Measurements from ENCODE around the gene SART1.
A peak's percentile ranks its signal among the peaks of the same experiment; 100 is the strongest.

SART1 gene

DNA sequence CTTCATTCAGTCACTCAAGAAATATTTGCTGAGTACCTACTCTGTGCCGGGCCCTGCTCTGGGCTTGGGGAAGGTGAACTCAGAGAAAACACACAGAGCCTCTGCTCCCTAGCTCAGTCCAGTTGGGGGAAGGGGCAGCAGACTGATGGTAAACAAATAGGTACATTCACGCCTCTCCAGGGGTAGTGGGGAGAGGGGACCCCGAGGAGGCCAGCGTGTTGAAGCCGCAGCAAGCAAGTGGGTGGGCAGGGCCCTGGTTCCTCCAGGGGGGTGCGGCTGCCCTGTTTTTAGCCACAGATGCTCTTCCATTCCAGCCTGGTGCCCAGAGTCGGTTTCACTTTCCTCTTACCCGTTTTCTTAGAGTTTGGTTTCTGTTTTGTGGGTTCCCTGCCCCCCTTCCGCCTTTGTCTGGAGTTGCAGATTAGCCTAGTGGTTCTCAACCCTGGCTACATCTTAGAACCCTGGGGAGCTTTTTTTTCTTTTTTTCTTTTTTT, 33.6 kb upstream of the SART1 start:
- H2AFZ ChIP-seq (ENCODE audit: low read length), result no peak overlapping the region
- peaks cover 13% of the 10 kb centered on the region for H3K4me1 ChIP-seq (ENCODE audit: insufficient read depth, low read length, severe bottlenecking)
- no peaks in the 10 kb centered on the region for H3K36me3 ChIP-seq (ENCODE audit: insufficient read depth, low read length)
- TF ChIP-seq, protein P1, sequence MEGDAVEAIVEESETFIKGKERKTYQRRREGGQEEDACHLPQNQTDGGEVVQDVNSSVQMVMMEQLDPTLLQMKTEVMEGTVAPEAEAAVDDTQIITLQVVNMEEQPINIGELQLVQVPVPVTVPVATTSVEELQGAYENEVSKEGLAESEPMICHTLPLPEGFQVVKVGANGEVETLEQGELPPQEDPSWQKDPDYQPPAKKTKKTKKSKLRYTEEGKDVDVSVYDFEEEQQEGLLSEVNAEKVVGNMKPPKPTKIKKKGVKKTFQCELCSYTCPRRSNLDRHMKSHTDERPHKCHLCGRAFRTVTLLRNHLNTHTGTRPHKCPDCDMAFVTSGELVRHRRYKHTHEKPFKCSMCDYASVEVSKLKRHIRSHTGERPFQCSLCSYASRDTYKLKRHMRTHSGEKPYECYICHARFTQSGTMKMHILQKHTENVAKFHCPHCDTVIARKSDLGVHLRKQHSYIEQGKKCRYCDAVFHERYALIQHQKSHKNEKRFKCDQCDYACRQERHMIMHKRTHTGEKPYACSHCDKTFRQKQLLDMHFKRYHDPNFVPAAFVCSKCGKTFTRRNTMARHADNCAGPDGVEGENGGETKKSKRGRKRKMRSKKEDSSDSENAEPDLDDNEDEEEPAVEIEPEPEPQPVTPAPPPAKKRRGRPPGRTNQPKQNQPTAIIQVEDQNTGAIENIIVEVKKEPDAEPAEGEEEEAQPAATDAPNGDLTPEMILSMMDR (IDR thresholded peaks at IDR 0.05; ENCODE audit: low read length), result no peak
- no peak for TF ChIP-seq EZH2 (IDR thresholded peaks at IDR 0.05; ENCODE audit: borderline replicate concordance, low read length)
- H3K9me3 ChIP-seq (ENCODE audit: low read length), result no peaks in the 10 kb centered on the region
- H3K9me2 ChIP-seq (ENCODE audit: low read depth, low read length), result no peaks in the 10 kb centered on the region
- H3K4me2 ChIP-seq (ENCODE audit: low read length), result peak overlapping the region; percentile 45
- no peaks in the 10 kb centered on the region for H3K27me3 ChIP-seq (ENCODE audit: insufficient read depth, low read length)
- peak overlapping the region; percentile 17; the same call in 1 of the 2 replicates for H3K9ac ChIP-seq (ENCODE audit: low read length)
- no peaks in the 10 kb centered on the region for H3F3A ChIP-seq (ENCODE audit: insufficient read depth, low read length)
- H3K4me3 ChIP-seq (ENCODE audit: low read depth, low read length, poor library complexity, severe bottlenecking), result no peak overlapping the region
- H3K27ac ChIP-seq (ENCODE audit: low read depth, low read length, poor library complexity, severe bottlenecking), result no peak overlapping the region
- H3K79me2 ChIP-seq (ENCODE audit: insufficient read depth, low read length), result no peaks in the 10 kb centered on the region
- H4K20me1 ChIP-seq (ENCODE audit: insufficient read depth, low read length), result no peaks in the 10 kb centered on the region

DNA sequence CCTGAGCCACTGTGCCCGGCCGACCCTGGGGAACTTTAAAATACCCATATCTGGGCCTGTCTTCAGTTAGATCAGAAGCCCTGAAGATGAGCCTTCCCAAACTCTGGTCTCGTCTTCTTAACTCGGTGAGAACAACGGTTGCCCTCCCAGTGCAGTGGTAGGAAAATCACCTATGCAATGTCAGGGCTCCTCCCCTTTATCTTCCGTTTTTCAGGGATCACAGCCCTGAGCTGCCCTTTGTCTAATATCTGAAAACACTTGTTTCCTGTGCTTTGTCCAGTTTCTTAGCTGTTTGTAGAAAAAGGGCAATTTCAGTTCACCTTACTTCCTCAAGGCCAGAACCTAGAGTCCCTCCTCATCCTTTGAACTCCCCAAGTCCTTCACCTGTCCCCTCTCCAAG, 32.9 kb upstream of the SART1 start:
- Histone ChIP-seq H2AFZ (ENCODE audit: low read length) (no peak overlapping the region), H4K20me1 (ENCODE audit: insufficient read depth, low read length) (no peaks in the 10 kb centered on the region), H3K27ac (ENCODE audit: low read depth, low read length, poor library complexity, severe bottlenecking) (no peak overlapping the region), H3K4me1 (ENCODE audit: insufficient read depth, low read length, severe bottlenecking) (peaks cover 13% of the 10 kb centered on the region), H3F3A (ENCODE audit: insufficient read depth, low read length) (no peaks in the 10 kb centered on the region), H3K79me2 (ENCODE audit: insufficient read depth, low read length) (no peaks in the 10 kb centered on the region), H3K9ac (ENCODE audit: low read length) (peak overlapping the region; percentile 17; the same call in 1 of the 2 replicates), H3K9me3 (ENCODE audit: low read length) (no peaks in the 10 kb centered on the region), H3K27me3 (ENCODE audit: insufficient read depth, low read length) (no peaks in the 10 kb centered on the region), H3K4me2 (ENCODE audit: low read length) (peak overlapping the region; percentile 45), H3K36me3 (ENCODE audit: insufficient read depth, low read length) (no peaks in the 10 kb centered on the region), H3K9me2 (ENCODE audit: low read depth, low read length) (no peaks in the 10 kb centered on the region), H3K4me3 (ENCODE audit: low read depth, low read length, poor library complexity, severe bottlenecking) (no peak overlapping the region)
- TF ChIP-seq EZH2 (IDR thresholded peaks at IDR 0.05; ENCODE audit: borderline replicate concordance, low read length), result no peak
- TF ChIP-seq, protein P1 (IDR thresholded peaks at IDR 0.05; ENCODE audit: low read length), result no peak

DNA sequence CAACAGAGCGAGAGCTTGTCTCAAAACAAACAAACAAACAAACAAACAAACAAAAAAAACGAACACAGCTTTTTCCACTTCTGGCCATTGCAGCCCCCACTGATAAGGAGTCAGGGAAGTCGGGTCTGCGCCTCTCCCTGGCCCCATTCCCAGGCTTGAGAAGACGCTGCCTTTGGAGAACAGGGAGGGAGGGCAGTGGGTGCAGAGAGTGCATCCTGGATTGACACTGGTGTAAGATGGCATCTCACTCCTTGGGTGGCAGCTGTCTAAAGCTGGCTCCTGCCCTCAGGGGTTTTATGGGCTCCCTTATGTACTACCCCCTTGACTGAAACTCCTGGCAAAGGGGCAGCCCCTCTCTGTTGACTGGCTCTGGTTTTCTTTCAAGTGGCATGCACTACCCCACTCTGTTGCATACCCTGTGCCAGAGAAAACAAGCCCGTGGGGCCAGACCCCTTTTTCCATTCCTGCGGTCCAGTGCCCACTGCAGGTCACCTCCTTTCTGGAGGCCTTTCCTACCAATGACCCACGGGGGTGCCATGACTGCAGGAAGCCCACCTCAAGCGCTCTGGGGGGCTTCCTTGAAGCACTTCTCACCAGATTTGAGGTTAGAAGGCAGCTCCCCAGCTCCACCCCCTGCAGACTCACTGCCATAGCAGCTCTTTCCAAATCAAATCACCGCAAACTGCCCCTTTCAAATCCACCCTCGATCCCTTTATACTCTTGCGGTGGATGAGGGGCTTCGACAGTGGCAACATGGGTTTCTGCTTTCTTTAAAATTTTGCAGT, 29.6 kb upstream of the SART1 start:
- no peak for TF ChIP-seq EZH2 (IDR thresholded peaks at IDR 0.05; ENCODE audit: borderline replicate concordance, low read length)
- TF ChIP-seq, protein P1 (IDR thresholded peaks at IDR 0.05; ENCODE audit: low read length), result peak; percentile 5; the same call in 1 of the 2 replicates
- H3K9me3 ChIP-seq (ENCODE audit: low read length), result no peaks in the 10 kb centered on the region
- H3K4me3 ChIP-seq (ENCODE audit: low read depth, low read length, poor library complexity, severe bottlenecking), result no peak overlapping the region
- H3F3A ChIP-seq (ENCODE audit: insufficient read depth, low read length), result no peaks in the 10 kb centered on the region
- H3K36me3 ChIP-seq (ENCODE audit: insufficient read depth, low read length), result no peaks in the 10 kb centered on the region
- H2AFZ ChIP-seq (ENCODE audit: low read length), result 0 out of 2 replicates have a peak overlapping the region, but pooled peaks have one; percentile 69
- H3K79me2 ChIP-seq (ENCODE audit: insufficient read depth, low read length), result no peaks in the 10 kb centered on the region
- no peak overlapping the region for H3K27ac ChIP-seq (ENCODE audit: low read depth, low read length, poor library complexity, severe bottlenecking)
- no peaks in the 10 kb centered on the region for H3K9me2 ChIP-seq (ENCODE audit: low read depth, low read length)
- H3K9ac ChIP-seq (ENCODE audit: low read length), result no peak overlapping the region
- H3K4me1 ChIP-seq (ENCODE audit: insufficient read depth, low read length, severe bottlenecking), result peaks cover 13% of the 10 kb centered on the region
- no peaks in the 10 kb centered on the region for H3K27me3 ChIP-seq (ENCODE audit: insufficient read depth, low read length)
- no peak overlapping the region for H3K4me2 ChIP-seq (ENCODE audit: low read length)
- H4K20me1 ChIP-seq (ENCODE audit: insufficient read depth, low read length), result no peaks in the 10 kb centered on the region

Data from OCI-LY1 (cell line).